K562 (cell line): ENCODE results near the gene YBX3. TPM values are rescaled to one million over a fixed set of nuclear protein-coding genes. Genes with fewer than 3 reads are reported as not detected.

ENCODE experiments used
- BCOR ChIP-seq: fragments of 450-650 bp; IDR thresholded peaks from 2 replicates; pipeline ENCODE4 v1.6.1; 2016
- BRCA1 ChIP-seq, 2 experiments: fragments of 450-650 bp in 1 of 2; sonication (generic) in 1 of 2; formaldehyde crosslinking in 1 of 2; IDR thresholded peaks; 2 replicates each; pipeline versions ENCODE4 v1.5.0 to v1.6.1; 2017 to 2020; ENCODE audit warnings: mild to moderate bottlenecking in 1 of 2, missing genetic modification reagents in 1 of 2
- CEBPZ ChIP-seq: fragments of 150-350 bp; IDR thresholded peaks from 2 replicates; pipeline ENCODE4 v1.6.1; 2014; ENCODE audit warnings: low read depth, mild to moderate bottlenecking, low read length, borderline replicate concordance
- E2F3 ChIP-seq: fragments of 250-450 bp; sonication (Bioruptor Pico); IDR thresholded peaks from 2 replicates; pipeline ENCODE4 v1.4.0; 2020; ENCODE audit warnings: mild to moderate bottlenecking
- ETS2 ChIP-seq: IDR thresholded peaks from 2 replicates; pipeline ENCODE4 v1.6.1; 2016; ENCODE audit warnings: borderline replicate concordance, missing genetic modification characterization, mild to moderate bottlenecking, moderate library complexity, missing compliant biosample characterization; ENCODE audit not compliant: poor library complexity, severe bottlenecking
- FOXA3 ChIP-seq, 2 experiments: fragments of 450-650 bp in 1 of 2; sonication (generic) in 1 of 2; formaldehyde crosslinking; IDR thresholded peaks in 1 of 2; conservative IDR thresholded peaks in 1 of 2; 2 replicates each; pipeline versions ENCODE4 v1.4.0 to v1.8.0; 2020 to 2022; ENCODE audit warnings: mild to moderate bottlenecking in 2 of 2, missing genetic modification reagents in 1 of 2
- FOXK2 ChIP-seq, 2 experiments: fragments of 450-650 bp; IDR thresholded peaks in 1 of 2; conservative IDR thresholded peaks in 1 of 2; 2 replicates each; pipeline ENCODE4 v1.6.1; 2016; ENCODE audit warnings: low read depth in 2 of 2, mild to moderate bottlenecking in 1 of 2
- HINFP ChIP-seq: fragments of 450-650 bp; conservative IDR thresholded peaks from 2 replicates; pipeline ENCODE4 v1.6.1; 2016; ENCODE audit warnings: missing genetic modification characterization, low read depth, mild to moderate bottlenecking, control low read depth, missing compliant biosample characterization
- HMBOX1 ChIP-seq: sonication (generic); IDR thresholded peaks from 2 replicates; pipeline ENCODE4 v1.6.1; 2016
- MNT ChIP-seq, 2 experiments: fragments of 450-650 bp; conservative IDR thresholded peaks; 2 replicates each; pipeline ENCODE4 v1.6.1; 2017; ENCODE audit warnings: mild to moderate bottlenecking in 2 of 2, moderate library complexity in 2 of 2
- MXD1 ChIP-seq: fragments of 250-450 bp; sonication (Bioruptor Pico); IDR thresholded peaks from 2 replicates; pipeline ENCODE4 v1.8.0; 2021; ENCODE audit warnings: borderline replicate concordance, mild to moderate bottlenecking, moderate library complexity; ENCODE audit not compliant: poor library complexity, severe bottlenecking
- NR2C1 ChIP-seq, 2 experiments: fragments of 450-650 bp; IDR thresholded peaks; 2 replicates each; pipeline ENCODE4 v1.6.1; 2017; ENCODE audit warnings: mild to moderate bottlenecking in 2 of 2, antibody characterized with exemption in 1 of 2, inconsistent platforms in 1 of 2, missing compliant biosample characterization in 1 of 2, missing genetic modification characterization in 1 of 2
- PHF8 ChIP-seq: fragments of 200-600 bp; sonication (generic); IDR thresholded peaks from 2 replicates; pipeline ENCODE4 v1.6.1; 2012; ENCODE audit warnings: mixed run types, mild to moderate bottlenecking, inconsistent platforms, low read length, moderate library complexity, borderline replicate concordance
- SMARCA4 ChIP-seq: fragments of 450-650 bp; IDR thresholded peaks from 2 replicates; pipeline ENCODE4 v1.6.1; 2016
- ZNF395 ChIP-seq: fragments of 200-800 bp; sonication (Bioruptor generic); IDR thresholded peaks from 2 replicates; pipeline ENCODE4 v1.6.1; 2017; ENCODE audit warnings: missing genetic modification characterization, missing compliant biosample characterization
- polyA plus RNA-seq, 8 experiments: library from polyadenylated mRNA; depleted of rRNA in 4 of 8; stranded (reverse) in 5 of 8; unstranded in 3 of 8; fragments of >200 nt; fragmentation: Nextera tagmentation in 2 of 8; fragmentation: Illumina TruSeq in 1 of 8; extraction: Ambion mirVana in 2 of 8; extraction: Trizol in 1 of 8; gene quantifications; 2 replicates each; pipeline versions ENCODE4 v1.2.1 to v1.2.3, GENCODE V29; 2011 to 2014; ENCODE audit warnings: inconsistent platforms in 1 of 8, missing spikeins in 1 of 8
- total RNA-seq, 7 experiments: library from RNA; depleted of rRNA in 6 of 7; stranded (reverse); fragments of >200 nt in 6 of 7; fragmentation: Illumina TruSeq in 2 of 7; extraction: Trizol in 2 of 7; gene quantifications; 2 replicates each; pipeline versions ENCODE4 v1.2.1 to v1.2.3, GENCODE V29; 2011 to 2021; ENCODE audit warnings: low replicate concordance in 1 of 7

Gene YBX3
- total and polyA plus RNA-seq, 9 of the 15 experiments (the other 6 are each of a cell fraction or from before 2014, with no cell fraction given): 47.0 to 239 (median 81.5) TPM

- no peak for TF ChIP-seq MXD1
- peak in 1 of 2 experiments; percentile 40; a peak in 1 of 4 replicates for TF ChIP-seq FOXK2 (conservative IDR thresholded peaks at IDR 0.05 in 1 of 2, IDR thresholded peaks at IDR 0.05 in 1 of 2; ENCODE audit: low read depth in 2 of 2)
- no peak for TF ChIP-seq MNT (conservative IDR thresholded peaks at IDR 0.05)
- no peak for TF ChIP-seq PHF8
- no peak for TF ChIP-seq HINFP (tag)
- no peak for TF ChIP-seq BCOR
- TF ChIP-seq FOXA3 (CRISPR knock-in tag; conservative IDR thresholded peaks at IDR 0.05 in 1 of 2, IDR thresholded peaks at IDR 0.05 in 1 of 2): no peak
- TF ChIP-seq ZNF395 (CRISPR knock-in tag): no peak
- TF ChIP-seq E2F3 (CRISPR knock-in tag): 0 out of 2 replicates have a peak, but pooled peaks have one; percentile 54
- no peak for TF ChIP-seq BRCA1 (IDR thresholded peaks at IDR 0.05)
- no peak for TF ChIP-seq BRCA1 (CRISPR knock-in tag; IDR thresholded peaks at IDR 0.05)
- TF ChIP-seq CEBPZ: no peak
- no peak for TF ChIP-seq SMARCA4
- no peak for TF ChIP-seq HMBOX1
- TF ChIP-seq ETS2 (tag): no peak
- TF ChIP-seq NR2C1 (IDR thresholded peaks at IDR 0.05): no peak
- TF ChIP-seq NR2C1 (tag; IDR thresholded peaks at IDR 0.05): no peak
Measured at GRCh38 chr12:10673659-10674384, 49.3 kb downstream of the YBX3 start, which contains the start of gene STYK1 (continued).
